Endometrium (tissue), 2 donors: ENCODE results near the gene JARID2.
A peak's percentile ranks its signal among the peaks of the same experiment; 100 is the strongest.

ENCODE experiments used
- FAIRE-seq: peaks from 2 replicates; lab custom pipeline; 2012; peaks lifted over from hg19 to GRCh38; lab: Jason Lieb, UNC
- donor health status: control.
- donor health status: control.

The JARID2 gene

GRCh38 chr6:15421945-15422733, 176.3 kb downstream of the JARID2 start:
- no peak for FAIRE-seq

- no peak for FAIRE-seq
Observed at GRCh38 chr6:15423286-15423993, 177.6 kb downstream of the JARID2 start.

GRCh38 chr6:15425947-15426346, 180.1 kb downstream of the JARID2 start:
- no peak for FAIRE-seq

GRCh38 chr6:15426395-15426794, 180.5 kb downstream of the JARID2 start:
- no peak for FAIRE-seq

- no peak for FAIRE-seq
Observed at GRCh38 chr6:15426901-15427300, 181.0 kb downstream of the JARID2 start.

- no peak for FAIRE-seq
Observed at GRCh38 chr6:15427331-15428070, 181.6 kb downstream of the JARID2 start.

- FAIRE-seq = no peak
Observed at GRCh38 chr6:15429141-15430110, 183.6 kb downstream of the JARID2 start.

GRCh38 chr6:15430186-15430585, 184.3 kb downstream of the JARID2 start:
- FAIRE-seq = no peak

GRCh38 chr6:15430931-15431405, 185.1 kb downstream of the JARID2 start:
- FAIRE-seq = no peak

- FAIRE-seq = no peak
Observed at GRCh38 chr6:15431762-15432483, 186.1 kb downstream of the JARID2 start.

GRCh38 chr6:15433511-15433861, 187.6 kb downstream of the JARID2 start:
- FAIRE-seq = no peak

GRCh38 chr6:15434263-15434662, 188.4 kb downstream of the JARID2 start:
- no peak for FAIRE-seq

- no peak for FAIRE-seq
Observed at GRCh38 chr6:15434823-15435380, 189.0 kb downstream of the JARID2 start.

- FAIRE-seq = no peak
Observed at GRCh38 chr6:15435468-15435867, 189.6 kb downstream of the JARID2 start.

- no peak for FAIRE-seq
Observed at GRCh38 chr6:15436451-15436850, 190.6 kb downstream of the JARID2 start.

- no peak for FAIRE-seq
Observed at GRCh38 chr6:15437090-15437635, 191.3 kb downstream of the JARID2 start.

- no peak for FAIRE-seq
Observed at GRCh38 chr6:15439410-15440025, 193.6 kb downstream of the JARID2 start.

GRCh38 chr6:15440040-15440439, 194.2 kb downstream of the JARID2 start:
- no peak for FAIRE-seq

- peak; percentile 4 for FAIRE-seq
Observed at GRCh38 chr6:15441215-15441868, 195.5 kb downstream of the JARID2 start.
